AG04450 (cell line): ENCODE data around the gene CCDC28B. TPM values are rescaled to one million over a fixed set of nuclear protein-coding genes. Genes with fewer than 3 reads are reported as not detected.

Source experiments
- CTCF ChIA-PET: fragments of 300-600, 350-600 bp; formaldehyde crosslinking; extraction: SDS; loops from one replicate; lab custom pipeline; 2022; ENCODE audit warnings: antibody characterized with exemption, inconsistent platforms; lab: Charles Lee
- POLR2A ChIA-PET: fragments of 350-600 bp; formaldehyde crosslinking; extraction: SDS; loops from one replicate; lab custom pipeline; 2021; ENCODE audit warnings: antibody characterized with exemption, inconsistent platforms; lab: Yijun Ruan, JAX
- DNase-seq: peaks from one replicate; pipeline ENCODE4 v3.0.0-alpha.2; 2011; ENCODE audit warnings: low read depth, low spot score
- H3K27ac ChIP-seq: one replicate; pipeline ENCODE4 v1.5.1; 2012; ENCODE audit warnings: low read depth, low read length, control low read depth
- H3K27me3 ChIP-seq: one replicate; pipeline ENCODE4 v1.6.0; 2012; ENCODE audit warnings: low read length; ENCODE audit not compliant: control insufficient read depth, insufficient read depth
- H3K4me3 ChIP-seq: 2 replicates; pipeline ENCODE4 v1.5.1; 2011; ENCODE audit warnings: mild to moderate bottlenecking, low read depth, low read length, control low read depth
- H3K9me3 ChIP-seq: 2 replicates; pipeline ENCODE4 v1.5.1; 2012; ENCODE audit warnings: low read length; ENCODE audit not compliant: control insufficient read depth, insufficient read depth
- polyA plus RNA-seq: library from polyadenylated mRNA; depleted of rRNA; stranded (reverse); fragments of >200 nt; gene quantifications from 2 replicates; pipeline ENCODE4 v1.2.3, GENCODE V29; 2011; rRNA removed
- TF ChIP-seq, protein P1 (sequence below): IDR thresholded peaks from 2 replicates; pipeline ENCODE4 v1.5.1; 2011; ENCODE audit warnings: low read depth, low read length, control low read depth, inconsistent platforms

Gene CCDC28B
- polyA plus RNA-seq, 1 experiment, result 17.6 TPM

DNA sequence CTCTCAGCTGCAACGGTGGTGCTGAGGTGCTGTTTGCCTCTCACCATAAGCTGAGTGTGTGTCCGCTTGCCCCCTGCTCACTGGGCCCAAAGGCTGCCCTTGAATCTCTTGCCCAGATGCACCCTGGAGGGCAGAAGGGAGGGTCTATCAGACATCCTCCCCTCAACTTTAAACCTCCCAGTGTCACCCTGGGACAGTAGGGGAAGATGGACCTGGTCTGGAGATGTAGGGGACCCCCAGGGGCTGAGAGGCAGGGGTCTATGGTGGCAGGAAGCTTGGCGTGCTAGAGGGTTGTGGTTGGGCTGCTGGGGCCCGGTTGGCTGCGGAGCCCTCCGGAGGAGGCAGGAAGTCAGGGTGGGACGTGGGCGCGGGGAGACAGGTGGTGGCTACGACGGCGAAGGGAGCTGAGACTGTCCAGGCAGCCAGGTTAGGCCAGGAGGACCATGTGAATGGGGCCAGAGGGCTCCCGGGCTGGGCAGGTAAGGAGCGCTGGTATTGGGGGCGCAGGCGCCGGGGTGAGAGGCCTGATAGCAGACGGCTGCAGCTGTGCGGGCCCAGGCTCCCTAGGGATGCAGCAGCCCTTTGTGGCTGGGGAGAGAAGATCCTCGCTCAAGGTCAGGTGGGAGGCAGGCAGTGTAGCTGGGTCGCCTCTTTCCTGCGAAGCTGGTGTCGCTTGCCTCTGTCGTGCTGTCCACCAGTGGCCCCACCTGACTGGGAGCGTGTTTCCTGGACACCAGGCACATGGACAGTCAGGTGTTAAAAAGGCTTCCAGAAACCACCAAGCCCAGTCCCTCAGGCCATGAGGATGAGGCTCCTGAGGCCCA, 50.7 kb downstream of the CCDC28B start, which contains the start of gene LCK:
TSS of gene LCK (plus strand) at position 373 of the 824 bp plus-strand sequence. CDS start 23,065 bp downstream, outside the sequence.
- no peak for DNase-seq
- Histone ChIP-seq H3K27me3 (no peaks in the 10 kb centered on the region), H3K4me3 (no peak within 1 kb of the TSS), H3K27ac (no peak within 1 kb of the TSS), H3K9me3 (no peaks in the 10 kb centered on the region; the same call in 1 of the 2 replicates)
- CTCF ChIA-PET, result no interaction called here
- POLR2A ChIA-PET, result no interaction called here
- TF ChIP-seq, protein P1, sequence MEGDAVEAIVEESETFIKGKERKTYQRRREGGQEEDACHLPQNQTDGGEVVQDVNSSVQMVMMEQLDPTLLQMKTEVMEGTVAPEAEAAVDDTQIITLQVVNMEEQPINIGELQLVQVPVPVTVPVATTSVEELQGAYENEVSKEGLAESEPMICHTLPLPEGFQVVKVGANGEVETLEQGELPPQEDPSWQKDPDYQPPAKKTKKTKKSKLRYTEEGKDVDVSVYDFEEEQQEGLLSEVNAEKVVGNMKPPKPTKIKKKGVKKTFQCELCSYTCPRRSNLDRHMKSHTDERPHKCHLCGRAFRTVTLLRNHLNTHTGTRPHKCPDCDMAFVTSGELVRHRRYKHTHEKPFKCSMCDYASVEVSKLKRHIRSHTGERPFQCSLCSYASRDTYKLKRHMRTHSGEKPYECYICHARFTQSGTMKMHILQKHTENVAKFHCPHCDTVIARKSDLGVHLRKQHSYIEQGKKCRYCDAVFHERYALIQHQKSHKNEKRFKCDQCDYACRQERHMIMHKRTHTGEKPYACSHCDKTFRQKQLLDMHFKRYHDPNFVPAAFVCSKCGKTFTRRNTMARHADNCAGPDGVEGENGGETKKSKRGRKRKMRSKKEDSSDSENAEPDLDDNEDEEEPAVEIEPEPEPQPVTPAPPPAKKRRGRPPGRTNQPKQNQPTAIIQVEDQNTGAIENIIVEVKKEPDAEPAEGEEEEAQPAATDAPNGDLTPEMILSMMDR, result no peak

Other genes with a start within 250 kb of the CCDC28B start
- 76.2 and 76.6 TPM in 2 replicates for gene KHDRBS1, start 186.7 kb upstream of the CCDC28B start, polyA plus RNA-seq
- gene TMEM39B, start 127.7 kb upstream of the CCDC28B start, polyA plus RNA-seq, result 16.2 and 21.0 TPM in 2 replicates
- gene KPNA6, start 92.5 kb upstream of the CCDC28B start, polyA plus RNA-seq, result 45.9 and 54.4 TPM in 2 replicates
- 49.3 and 52.8 TPM in 2 replicates for gene TXLNA, start 20.9 kb upstream of the CCDC28B start, polyA plus RNA-seq
- 1.2 and 1.3 TPM in 2 replicates for gene IQCC, start 5.1 kb downstream of the CCDC28B start, polyA plus RNA-seq
- not detected in 2 replicates for gene DCDC2B, start 8.5 kb downstream of the CCDC28B start, polyA plus RNA-seq
- 17.3 and 18.6 TPM in 2 replicates for gene TMEM234, start 21.8 kb downstream of the CCDC28B start, polyA plus RNA-seq
- gene EIF3I, start 21.8 kb downstream of the CCDC28B start, polyA plus RNA-seq, result 357 and 399 TPM in 2 replicates
- 0.40 and 0.43 TPM in 2 replicates for gene FAM167B, start 46.6 kb downstream of the CCDC28B start, polyA plus RNA-seq
- gene LCK, start 50.7 kb downstream of the CCDC28B start, polyA plus RNA-seq, result not detected in 2 replicates
- 157 and 172 TPM in 2 replicates for gene HDAC1, start 91.5 kb downstream of the CCDC28B start, polyA plus RNA-seq
- gene MARCKSL1, start 135.6 kb downstream of the CCDC28B start, polyA plus RNA-seq, result 196 and 200 TPM in 2 replicates
- 1.4 and 1.6 TPM in 2 replicates for gene FAM229A, start 161.9 kb downstream of the CCDC28B start, polyA plus RNA-seq
- gene TSSK3, start 161.9 kb downstream of the CCDC28B start, polyA plus RNA-seq, result 0.33 and 0.45 TPM in 2 replicates
- 45.3 and 53.1 TPM in 2 replicates for gene BSDC1, start 193.8 kb downstream of the CCDC28B start, polyA plus RNA-seq